ENCODE measurements around the gene G6PC1. TPM values are rescaled to one million over a fixed set of nuclear protein-coding genes. Genes with fewer than 3 reads are reported as not detected.
"Not testable (repeated sequence)": the region's sequence is repeated elsewhere in the genome, so short reads cannot be mapped to it uniquely, and the experiment has no call there.

G6PC1 gene
- total RNA-seq, 1 donor from 2014 or later: not detected

DNA sequence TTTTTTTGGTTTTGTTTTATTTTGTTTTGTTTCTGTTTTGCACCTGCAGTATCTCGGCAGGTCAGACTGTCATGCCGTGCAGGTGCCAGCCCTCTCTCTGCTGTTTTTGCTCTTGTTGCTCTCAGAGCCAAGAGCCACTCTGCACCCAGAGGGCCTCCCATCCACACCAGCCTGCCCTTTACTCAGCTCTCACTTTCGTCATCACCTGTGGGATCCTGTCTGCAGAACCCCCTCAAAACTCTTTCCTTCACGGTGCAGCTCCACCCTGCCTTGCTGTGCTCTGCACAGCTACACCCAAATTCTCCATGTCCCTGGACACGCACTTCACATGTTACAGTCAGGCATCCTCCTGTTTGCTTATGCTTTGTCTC lies 47.0 kb upstream of the G6PC1 start:
- H3K27ac ChIP-seq: peak overlapping the region; percentile 44
- TF ChIP-seq POLR2AphosphoS5 (IDR thresholded peaks at IDR 0.05; ENCODE audit: insufficient read depth in 1 of 2, low read depth in 1 of 2) (no peak), POLR2A (IDR thresholded peaks at IDR 0.05) (no peak), CTCF (IDR thresholded peaks at IDR 0.05) (no peak)
- intact Hi-C loops (cut with DNase I): no loop called here

DNA sequence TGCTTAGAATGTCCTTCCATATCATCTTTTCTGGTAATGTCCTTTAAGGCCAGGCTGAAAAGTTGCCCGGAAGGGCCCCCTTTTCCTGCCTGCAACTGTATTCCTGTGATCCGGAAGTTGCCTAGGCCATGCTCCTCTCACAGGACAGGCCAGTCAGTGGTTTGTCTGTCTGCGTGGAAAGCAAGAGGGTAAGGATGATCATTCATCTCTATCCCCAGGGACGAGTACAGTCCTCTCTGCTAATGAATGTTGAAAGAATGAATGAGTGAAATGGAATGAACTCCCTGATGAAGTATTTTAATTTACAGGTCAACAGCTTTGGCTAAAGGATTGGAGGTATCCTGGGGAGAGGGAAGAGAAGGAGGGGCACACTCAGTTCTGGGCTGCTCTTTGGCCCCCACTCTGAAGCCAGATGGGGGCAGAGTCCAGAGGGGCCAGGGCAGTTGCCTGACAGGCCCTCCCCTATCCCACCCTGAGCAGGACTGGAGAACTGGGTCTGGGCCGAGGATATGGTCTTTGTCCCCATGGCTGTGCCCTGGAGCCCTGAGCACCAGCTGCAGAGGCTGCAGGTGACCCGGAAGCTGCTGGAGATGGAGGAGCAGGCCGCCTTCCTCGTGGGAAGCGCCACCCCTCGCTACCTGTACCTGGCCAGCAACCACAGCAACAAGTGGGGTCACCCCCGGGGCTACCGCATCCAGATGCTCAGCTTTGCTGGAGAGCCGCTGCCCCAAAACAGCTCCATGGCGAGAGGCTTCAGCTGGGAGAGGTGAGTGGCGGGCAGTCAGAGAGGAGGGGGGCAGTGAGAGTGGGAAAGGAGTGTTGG lies 46.4 kb upstream of the G6PC1 start:
- DNase-seq (ENCODE audit: extremely low spot score in 2 of 2): no peak

More for the DNA sequence above, 47.0 kb upstream of the G6PC1 start:
- no peaks in the 10 kb centered on the region for H3K36me3 ChIP-seq
- H3K4me3 ChIP-seq: peak overlapping the region; percentile 42 to 44
- H3K4me1 ChIP-seq: peaks cover 16% of the 10 kb centered on the region
- no peak for DNase-seq (ENCODE audit: extremely low spot score in 2 of 2)
- H3K9me3 ChIP-seq: no peaks in the 10 kb centered on the region
- no peaks in the 10 kb centered on the region for H3K27me3 ChIP-seq

DNA sequence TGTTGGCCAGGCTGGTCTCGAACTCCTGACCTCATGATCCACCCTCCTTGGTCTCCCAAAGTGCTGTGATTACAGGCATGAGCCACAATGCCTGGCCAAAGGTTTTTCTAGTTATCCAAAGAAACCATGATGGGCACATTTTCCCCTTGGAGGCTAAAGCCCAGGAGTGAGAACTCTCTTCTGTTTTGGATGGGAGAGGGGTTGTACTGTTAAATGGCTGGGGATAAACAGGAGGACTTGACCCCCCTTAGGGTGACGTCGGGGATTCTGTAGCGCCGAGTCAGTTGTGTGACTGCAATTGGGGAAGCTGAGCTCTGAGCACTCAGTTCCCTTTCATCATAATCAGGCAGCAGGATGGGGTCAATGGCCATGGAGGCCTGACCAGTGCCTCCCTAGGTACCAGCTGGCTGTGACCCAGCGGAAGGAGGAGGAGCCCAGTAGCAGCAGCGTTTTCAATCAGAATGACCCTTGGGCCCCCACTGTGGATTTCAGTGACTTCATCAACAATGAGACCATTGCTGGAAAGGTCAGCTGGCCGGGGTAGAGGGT lies 45.5 kb upstream of the G6PC1 start:
- TF ChIP-seq CTCF (IDR thresholded peaks at IDR 0.05) (no peak), POLR2A (IDR thresholded peaks at IDR 0.05) (no peak), POLR2AphosphoS5 (IDR thresholded peaks at IDR 0.05; ENCODE audit: insufficient read depth in 1 of 2, low read depth in 1 of 2) (no peak)
- Histone ChIP-seq H3K4me1 (peaks cover 9% of the 10 kb centered on the region), H3K27ac (no peak overlapping the region), H3K36me3 (no peaks in the 10 kb centered on the region), H3K27me3 (no peaks in the 10 kb centered on the region), H3K4me3 (no peak overlapping the region), H3K9me3 (no peaks in the 10 kb centered on the region)
- intact Hi-C loops (cut with DNase I): no loop called here
- DNase-seq (ENCODE audit: extremely low spot score in 2 of 2): no peak

More for the DNA sequence above, 46.4 kb upstream of the G6PC1 start:
- peaks cover 16% of the 10 kb centered on the region for H3K4me1 ChIP-seq
- peak overlapping the region; percentile 42 to 44 for H3K4me3 ChIP-seq
- H3K9me3 ChIP-seq: no peaks in the 10 kb centered on the region
- intact Hi-C loops (cut with DNase I): no loop called here
- H3K27ac ChIP-seq: no peak overlapping the region
- H3K27me3 ChIP-seq: no peaks in the 10 kb centered on the region
- no peaks in the 10 kb centered on the region for H3K36me3 ChIP-seq
- TF ChIP-seq POLR2AphosphoS5 (IDR thresholded peaks at IDR 0.05; ENCODE audit: insufficient read depth in 1 of 2, low read depth in 1 of 2) (no peak), CTCF (IDR thresholded peaks at IDR 0.05) (no peak), POLR2A (IDR thresholded peaks at IDR 0.05) (no peak)

DNA sequence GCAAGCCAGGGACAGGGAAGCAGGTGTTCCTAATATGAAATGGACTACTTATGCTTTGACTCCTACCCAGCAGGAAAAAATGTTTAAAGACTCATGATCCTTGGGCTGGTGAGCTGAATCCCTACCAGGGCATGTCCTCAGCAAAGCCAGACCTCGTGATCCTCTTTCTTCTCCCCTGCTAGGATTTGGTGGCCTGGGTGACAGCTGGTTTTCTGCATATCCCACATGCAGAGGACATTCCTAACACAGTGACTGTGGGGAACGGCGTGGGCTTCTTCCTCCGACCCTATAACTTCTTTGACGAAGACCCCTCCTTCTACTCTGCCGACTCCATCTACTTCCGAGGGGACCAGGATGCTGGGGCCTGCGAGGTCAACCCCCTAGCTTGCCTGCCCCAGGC lies 44.5 kb upstream of the G6PC1 start:
- H3K27ac ChIP-seq; intact Hi-C loops (cut with DNase I); H3K36me3 ChIP-seq; DNase-seq (ENCODE audit: extremely low spot score in 2 of 2); H3K27me3 ChIP-seq; H3K4me3 ChIP-seq; H3K9me3 ChIP-seq; H3K4me1 ChIP-seq: not testable (repeated sequence)

DNA sequence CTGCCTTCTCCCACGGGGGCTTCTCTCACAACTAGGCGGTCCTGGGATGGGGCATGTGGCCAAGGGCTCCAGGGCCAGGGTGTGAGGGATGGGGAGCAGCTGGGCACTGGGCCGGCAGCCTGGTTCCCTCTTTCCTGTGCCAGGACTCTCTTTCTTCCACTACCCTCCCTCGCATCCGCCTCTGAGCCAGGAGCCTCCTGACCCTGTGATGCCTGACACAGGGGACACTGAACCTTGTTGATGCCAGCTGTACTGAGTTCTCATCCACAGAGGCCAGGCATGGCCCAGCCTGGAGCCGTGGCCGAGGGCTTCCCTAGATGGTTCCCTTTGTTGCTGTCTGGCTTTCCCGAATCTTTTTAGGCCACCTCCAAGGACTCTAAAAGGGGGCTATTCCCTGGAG lies 44.1 kb upstream of the G6PC1 start:
- H3K27ac ChIP-seq; DNase-seq (ENCODE audit: extremely low spot score in 2 of 2); H3K9me3 ChIP-seq; H3K27me3 ChIP-seq; H3K36me3 ChIP-seq; intact Hi-C loops (cut with DNase I); H3K4me1 ChIP-seq; H3K4me3 ChIP-seq: not testable (repeated sequence)

- no peaks in the 10 kb centered on the region for H3K4me1 ChIP-seq
- TF ChIP-seq CTCF (IDR thresholded peaks at IDR 0.05) (no peak), POLR2AphosphoS5 (IDR thresholded peaks at IDR 0.05; ENCODE audit: insufficient read depth in 1 of 2, low read depth in 1 of 2) (no peak), POLR2A (IDR thresholded peaks at IDR 0.05) (no peak)
- DNase-seq (ENCODE audit: extremely low spot score in 2 of 2): no peak
- intact Hi-C loops (cut with DNase I): no loop called here
- H3K27ac ChIP-seq: no peak overlapping the region
- H3K27me3 ChIP-seq: no peaks in the 10 kb centered on the region
- H3K9me3 ChIP-seq: no peaks in the 10 kb centered on the region
- no peak overlapping the region for H3K4me3 ChIP-seq
- no peaks in the 10 kb centered on the region for H3K36me3 ChIP-seq
Observed at GRCh38 chr17:42857389-42857788, 43.2 kb upstream of the G6PC1 start.
